GM21381 (cell line): ENCODE data around the gene FLG2.

ENCODE experiments used
- ATAC-seq: cut with Tn5 transposase; IDR thresholded peaks from one replicate; pipeline ENCODE4 v1.9.1; 2021; ENCODE audit warnings: mild to moderate bottlenecking, moderate library complexity; ENCODE audit not compliant: unreplicated experiment

The FLG2 gene

GRCh38 chr1:152359906-152360305 lies at the start of gene FLG2:
Gene FLG2, minus strand, starts transcription at chr1:152360006. Its CDS starts 1,122 bp downstream, at chr1:152358884.
- no peak for ATAC-seq

- ATAC-seq = no peak
These were observed 48.9 kb upstream of the FLG2 start for GRCh38 chr1:152408664-152409063.

- no peak for ATAC-seq
These were observed 39.2 kb upstream of the FLG2 start for GRCh38 chr1:152398812-152399698.

- ATAC-seq = no peak
These were observed 37.7 kb upstream of the FLG2 start for GRCh38 chr1:152397474-152397873.

GRCh38 chr1:152394151-152394550 lies 34.3 kb upstream of the FLG2 start:
- ATAC-seq = no peak

- no peak for ATAC-seq
These were observed 33.1 kb upstream of the FLG2 start for GRCh38 chr1:152392909-152393308.

- no peak for ATAC-seq
These were observed 29.1 kb upstream of the FLG2 start for GRCh38 chr1:152388889-152389288.

GRCh38 chr1:152386940-152387339 lies 27.1 kb upstream of the FLG2 start:
- no peak for ATAC-seq

GRCh38 chr1:152380932-152381331 lies 21.1 kb upstream of the FLG2 start:
- ATAC-seq = no peak

- ATAC-seq = no peak
These were observed 14.6 kb upstream of the FLG2 start for GRCh38 chr1:152374451-152374850.

GRCh38 chr1:152372672-152373071 lies 12.9 kb upstream of the FLG2 start:
- no peak for ATAC-seq

- ATAC-seq = no peak
These were observed 7.6 kb upstream of the FLG2 start for GRCh38 chr1:152367436-152367835.

- no peak for ATAC-seq
These were observed 3.1 kb downstream of the FLG2 start for GRCh38 chr1:152356736-152357135.

- ATAC-seq = no peak
These were observed 10.2 kb downstream of the FLG2 start for GRCh38 chr1:152349611-152350010.

GRCh38 chr1:152348447-152348846 lies 11.4 kb downstream of the FLG2 start:
- no peak for ATAC-seq

GRCh38 chr1:152347116-152347728 lies 12.6 kb downstream of the FLG2 start:
- ATAC-seq = no peak

GRCh38 chr1:152344438-152344837 lies 15.4 kb downstream of the FLG2 start:
- ATAC-seq = no peak

GRCh38 chr1:152343006-152343405 lies 16.8 kb downstream of the FLG2 start:
- no peak for ATAC-seq

GRCh38 chr1:152335399-152335798 lies 24.4 kb downstream of the FLG2 start:
- no peak for ATAC-seq

GRCh38 chr1:152328801-152329391 lies 30.9 kb downstream of the FLG2 start:
- ATAC-seq = no peak

- ATAC-seq = no peak
These were observed 34.7 kb downstream of the FLG2 start, which contains the start of gene FLG for GRCh38 chr1:152325111-152325510. Gene FLG, minus strand, starts transcription at chr1:152325239. Its CDS starts 9,783 bp downstream, at chr1:152315456.

- ATAC-seq = no peak
These were observed 45.8 kb downstream of the FLG2 start for GRCh38 chr1:152313970-152314369.
